Mucosa of descending colon (tissue), 3 donors: ENCODE data around the gene ITGB1BP2. TPM values are rescaled to one million over a fixed set of nuclear protein-coding genes. Genes with fewer than 3 reads are reported as not detected.
"Not testable (repeated sequence)": the region's sequence is repeated elsewhere in the genome, so short reads cannot be mapped to it uniquely, and the experiment has no call there.

Experiments
- ATAC-seq: fragments of 200-7000 bp; cut with Tn5 transposase; one replicate; pipeline ENCODE4 v1.9.1; 2020; ENCODE audit warnings: mild to moderate bottlenecking, moderate library complexity
- DNase-seq, 3 donors: peaks; one replicate each; pipeline ENCODE4 v3.0.0-alpha.2; 2020
- H3K36me3 ChIP-seq: fragments of 200-600 bp; one replicate; pipeline ENCODE4 v1.8.0; 2021; ENCODE audit warnings: low read depth, mild to moderate bottlenecking
- H3K4me1 ChIP-seq: fragments of 200-600 bp; one replicate; pipeline ENCODE4 v1.8.0; 2021; ENCODE audit warnings: low read depth, mild to moderate bottlenecking
- H3K4me3 ChIP-seq: fragments of 200-600 bp; one replicate; pipeline ENCODE4 v1.8.0; 2021; ENCODE audit warnings: mild to moderate bottlenecking
- H3K9me3 ChIP-seq: fragments of 200-600 bp; one replicate; pipeline ENCODE4 v1.8.0; 2021; ENCODE audit warnings: mild to moderate bottlenecking
- intact Hi-C, 2 donors: fragments of 100-400 bp; cut with DNase I in 1 of 2; cut with micrococcal nuclease in 1 of 2; formaldehyde crosslinking; loops; one replicate each; pipeline versions ENCODE4 v1.11.0 to v1.11.1; 2022; cut with DNase I, micrococcal nuclease
- total RNA-seq, 3 donors: library from RNA; stranded (reverse); fragmentation: NEBNext Ultra II Directional in 2 of 3; extraction: Animal tissue kit (Norgen Biotek cat#: 25700) in 2 of 3; gene quantifications; one replicate each; pipeline versions ENCODE4 v1.2.1 to v1.2.4, GENCODE V29; 2021 to 2023
- TF ChIP-seq, protein P1 (sequence below): fragments of 200-600 bp; IDR thresholded peaks from one replicate; pipeline ENCODE4 v1.8.0; 2022; ENCODE audit warnings: antibody characterized with exemption, mild to moderate bottlenecking
- donor health status: DM: no; HTN: no; CAD: no; lungs with moderate emphysema.
- donor health status: DM: no; HTN: no; CAD: no.
- donor health status: DM: no; HTN: yes; CAD: no.

The ITGB1BP2 gene
- total RNA-seq, 3 donors from 2014 or later: 1.3 to 5.9 (median 1.6) TPM

GRCh38 chrX:71302461-71303213 is 1.1 kb downstream of the ITGB1BP2 start:
- no peak overlapping the region for H3K4me3 ChIP-seq
- intact Hi-C loops: no loop called here
- no peaks in the 10 kb centered on the region for H3K4me1 ChIP-seq
- no peaks in the 10 kb centered on the region for H3K9me3 ChIP-seq
- TF ChIP-seq, protein P1, sequence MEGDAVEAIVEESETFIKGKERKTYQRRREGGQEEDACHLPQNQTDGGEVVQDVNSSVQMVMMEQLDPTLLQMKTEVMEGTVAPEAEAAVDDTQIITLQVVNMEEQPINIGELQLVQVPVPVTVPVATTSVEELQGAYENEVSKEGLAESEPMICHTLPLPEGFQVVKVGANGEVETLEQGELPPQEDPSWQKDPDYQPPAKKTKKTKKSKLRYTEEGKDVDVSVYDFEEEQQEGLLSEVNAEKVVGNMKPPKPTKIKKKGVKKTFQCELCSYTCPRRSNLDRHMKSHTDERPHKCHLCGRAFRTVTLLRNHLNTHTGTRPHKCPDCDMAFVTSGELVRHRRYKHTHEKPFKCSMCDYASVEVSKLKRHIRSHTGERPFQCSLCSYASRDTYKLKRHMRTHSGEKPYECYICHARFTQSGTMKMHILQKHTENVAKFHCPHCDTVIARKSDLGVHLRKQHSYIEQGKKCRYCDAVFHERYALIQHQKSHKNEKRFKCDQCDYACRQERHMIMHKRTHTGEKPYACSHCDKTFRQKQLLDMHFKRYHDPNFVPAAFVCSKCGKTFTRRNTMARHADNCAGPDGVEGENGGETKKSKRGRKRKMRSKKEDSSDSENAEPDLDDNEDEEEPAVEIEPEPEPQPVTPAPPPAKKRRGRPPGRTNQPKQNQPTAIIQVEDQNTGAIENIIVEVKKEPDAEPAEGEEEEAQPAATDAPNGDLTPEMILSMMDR: no peak
- DNase-seq (no peak), ATAC-seq (no peak)
- no peaks in the 10 kb centered on the region for H3K36me3 ChIP-seq

- DNase-seq: no peak
- ATAC-seq: no peak
- intact Hi-C loops: no loop called here
- TF ChIP-seq, protein P1: no peak
- no peak overlapping the region for H3K4me3 ChIP-seq
- H3K36me3 ChIP-seq: no peaks in the 10 kb centered on the region
- H3K9me3 ChIP-seq: no peaks in the 10 kb centered on the region
- no peaks in the 10 kb centered on the region for H3K4me1 ChIP-seq
Observed at GRCh38 chrX:71304561-71304960, 3.0 kb downstream of the ITGB1BP2 start.

DNA sequence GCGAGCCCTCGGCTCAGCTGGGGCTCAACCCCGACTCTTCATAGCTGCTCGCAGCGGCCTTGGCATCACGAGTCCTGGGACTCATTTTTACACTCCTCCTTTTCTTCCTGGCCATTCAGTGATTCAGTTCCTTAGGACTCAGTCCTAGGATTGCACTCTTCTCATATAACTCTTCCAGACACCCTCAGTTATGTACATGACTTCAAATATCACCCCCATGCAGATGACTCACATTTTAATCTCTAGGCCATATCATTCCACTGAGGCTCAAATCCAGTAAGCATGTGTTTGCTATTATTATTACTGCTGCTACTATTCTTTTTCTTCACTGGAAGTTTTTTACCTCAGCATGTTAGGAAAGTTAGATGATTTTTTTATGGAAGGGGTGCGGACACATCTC is 14.4 kb downstream of the ITGB1BP2 start:
- ATAC-seq: no peak
- no peaks in the 10 kb centered on the region for H3K4me1 ChIP-seq
- DNase-seq: no peak
- no peaks in the 10 kb centered on the region for H3K36me3 ChIP-seq
- no peak overlapping the region for H3K4me3 ChIP-seq
- H3K9me3 ChIP-seq: no peaks in the 10 kb centered on the region
- TF ChIP-seq, protein P1: no peak
- intact Hi-C loops: no loop called here

DNA sequence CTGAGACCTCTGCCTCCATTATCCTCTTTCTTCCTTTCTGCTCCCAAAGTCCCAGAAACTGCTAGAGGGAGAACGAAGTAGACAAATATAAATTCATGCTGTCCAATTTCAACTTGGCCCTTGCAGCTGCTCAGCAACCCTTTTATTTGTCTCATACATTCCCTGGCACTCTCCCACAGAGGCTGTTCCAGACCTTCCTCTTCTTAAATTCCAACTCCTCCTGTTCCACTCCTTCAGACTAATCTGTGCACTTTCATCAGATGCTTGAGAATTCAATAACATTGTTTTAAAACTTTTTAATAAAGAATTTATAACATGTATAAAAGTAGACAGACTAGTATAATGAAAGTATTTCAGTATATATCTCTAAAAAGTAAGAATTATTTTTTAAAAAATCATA is 15.4 kb downstream of the ITGB1BP2 start:
- intact Hi-C loops, H3K4me1 ChIP-seq, H3K4me3 ChIP-seq, ATAC-seq, H3K36me3 ChIP-seq, H3K9me3 ChIP-seq, DNase-seq: not testable (repeated sequence)

DNA sequence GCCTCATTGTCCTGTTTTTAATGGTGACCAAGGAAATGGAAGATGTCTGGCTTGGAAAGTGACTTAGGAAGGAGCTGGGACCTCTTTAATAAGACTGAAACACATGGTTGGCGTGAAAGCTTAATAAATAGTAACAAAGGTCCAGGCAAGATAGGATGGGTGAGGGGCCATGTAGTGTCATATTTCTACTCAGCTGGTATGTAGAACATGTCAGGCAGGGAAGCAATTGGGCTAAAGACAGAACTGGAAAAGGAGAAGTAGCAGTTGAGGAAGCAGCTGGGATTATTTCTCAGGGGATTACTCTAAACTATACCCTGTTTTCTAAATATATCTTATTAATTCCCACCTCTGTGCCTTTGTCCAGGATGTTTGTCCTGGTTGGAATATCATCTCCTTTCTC is 18.6 kb downstream of the ITGB1BP2 start:
- Histone ChIP-seq H3K9me3 (no peaks in the 10 kb centered on the region), H3K4me3 (no peak overlapping the region), H3K4me1 (no peaks in the 10 kb centered on the region), H3K36me3 (no peaks in the 10 kb centered on the region)
- DNase-seq (no peak), ATAC-seq (no peak)
- TF ChIP-seq, protein P1: no peak
- intact Hi-C loops: no loop called here

DNA sequence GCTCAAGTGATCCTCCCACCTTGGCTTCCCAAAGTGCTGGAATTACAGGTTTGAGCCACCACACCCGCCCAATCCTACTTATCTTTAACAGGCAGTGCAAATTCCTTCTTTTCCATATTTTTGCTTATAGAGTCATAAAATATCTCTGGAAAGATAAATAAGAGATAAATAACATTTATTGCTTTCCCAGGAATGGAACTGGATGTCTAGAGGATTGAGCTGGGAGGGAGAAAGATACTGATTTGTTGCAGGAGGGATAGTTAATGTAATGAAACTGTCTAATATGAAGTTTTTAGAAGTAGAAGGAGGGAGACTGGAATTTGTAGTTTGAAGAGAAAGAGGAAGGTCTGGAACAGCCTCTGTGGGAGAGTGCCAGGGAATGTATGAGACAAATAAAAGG is 20.2 kb downstream of the ITGB1BP2 start:
- no peaks in the 10 kb centered on the region for H3K4me1 ChIP-seq
- TF ChIP-seq, protein P1: no peak
- DNase-seq (no peak), ATAC-seq (no peak)
- no peaks in the 10 kb centered on the region for H3K36me3 ChIP-seq
- intact Hi-C loops: no loop called here
- no peak overlapping the region for H3K4me3 ChIP-seq
- peaks cover 6% of the 10 kb centered on the region for H3K9me3 ChIP-seq

DNA sequence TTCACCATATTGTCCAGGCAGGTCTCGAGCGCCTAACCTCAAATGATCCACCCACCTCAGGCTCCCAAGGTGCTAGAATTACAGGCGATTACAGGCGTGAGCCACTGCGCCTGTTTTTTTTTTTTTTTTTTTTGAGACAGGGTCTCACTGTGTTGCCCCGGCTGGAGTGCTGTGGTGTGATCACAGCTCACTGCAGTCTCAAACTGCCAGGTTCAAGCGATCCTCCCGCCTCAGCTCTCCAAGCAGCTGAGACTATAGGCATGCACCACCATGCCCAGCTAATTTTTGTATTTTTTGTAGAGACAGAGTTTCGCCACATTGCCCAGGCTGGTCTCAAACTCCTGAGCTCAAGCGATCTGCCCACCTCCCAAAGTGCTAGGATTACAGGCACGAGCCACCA is 22.9 kb downstream of the ITGB1BP2 start:
- intact Hi-C loops, DNase-seq, H3K4me1 ChIP-seq, ATAC-seq, H3K4me3 ChIP-seq, H3K36me3 ChIP-seq, H3K9me3 ChIP-seq: not testable (repeated sequence)
